ENCODE results near the gene CDK4.

CDK4 gene

DNA sequence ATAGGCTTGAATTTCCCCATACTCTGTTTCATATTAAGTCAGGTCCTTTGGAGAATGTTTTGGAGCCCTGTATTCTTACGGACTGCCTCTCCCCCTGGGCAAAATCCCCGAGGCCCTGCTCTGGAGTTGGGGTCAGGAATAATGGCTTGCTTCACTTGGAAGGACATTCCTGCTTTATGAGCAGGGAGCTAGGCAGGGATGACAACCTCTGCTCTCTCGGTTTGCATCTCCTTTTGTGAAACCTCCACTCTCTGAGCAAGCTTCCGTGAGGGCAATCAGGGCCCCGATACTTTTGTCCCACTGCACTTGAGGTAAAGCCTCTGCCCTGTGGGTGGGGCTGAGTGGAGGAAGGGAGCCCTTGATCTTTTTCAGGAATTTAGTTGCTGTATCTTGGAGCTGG lies 38.9 kb downstream of the CDK4 start:
- Histone ChIP-seq H3K56ac (ENCODE audit: low read length) (no peak overlapping the region), H3K36me3 (ENCODE audit: control insufficient read depth, insufficient read depth, low read length) (peaks cover 3% of the 10 kb centered on the region), H3K23ac (ENCODE audit: low read length) (no peak overlapping the region), H2BK15ac (replicated peaks; ENCODE audit: low read depth) (no peak overlapping the region), H3K4me3 (ENCODE audit: low read length) (no peak overlapping the region), H3K27ac (ENCODE audit: low read depth, low read length) (no peak overlapping the region), H3K9ac (ENCODE audit: low read length) (no peak overlapping the region), H3K18ac (ENCODE audit: low read length) (no peak overlapping the region), H3K4me2 (ENCODE audit: low read length) (no peak overlapping the region), H3K79me1 (ENCODE audit: low read length) (no peaks in the 10 kb centered on the region), H4K8ac (ENCODE audit: low read depth, low read length) (no peak overlapping the region), H3K79me2 (ENCODE audit: control insufficient read depth, insufficient read depth, low read length) (no peaks in the 10 kb centered on the region), H2BK120ac (ENCODE audit: low read depth, low read length) (no peak overlapping the region), H3K27me3 (ENCODE audit: insufficient read depth, low read length, poor library complexity) (no peaks in the 10 kb centered on the region), H2BK5ac (ENCODE audit: low read length) (no peak overlapping the region), H3K4ac (ENCODE audit: low read depth, low read length) (no peak overlapping the region), H4K5ac (ENCODE audit: low read length) (no peak overlapping the region), H3K4me1 (ENCODE audit: control insufficient read depth, low read depth, low read length) (no peaks in the 10 kb centered on the region), H2AK5ac (ENCODE audit: low read length) (no peak overlapping the region)
- DNase-seq = no peak
- WGBS (ENCODE audit: extremely low coverage, insufficient coverage, low lambda C conversion rate) = no CpG with 5 or more reads among the region's 5 CpGs

DNA sequence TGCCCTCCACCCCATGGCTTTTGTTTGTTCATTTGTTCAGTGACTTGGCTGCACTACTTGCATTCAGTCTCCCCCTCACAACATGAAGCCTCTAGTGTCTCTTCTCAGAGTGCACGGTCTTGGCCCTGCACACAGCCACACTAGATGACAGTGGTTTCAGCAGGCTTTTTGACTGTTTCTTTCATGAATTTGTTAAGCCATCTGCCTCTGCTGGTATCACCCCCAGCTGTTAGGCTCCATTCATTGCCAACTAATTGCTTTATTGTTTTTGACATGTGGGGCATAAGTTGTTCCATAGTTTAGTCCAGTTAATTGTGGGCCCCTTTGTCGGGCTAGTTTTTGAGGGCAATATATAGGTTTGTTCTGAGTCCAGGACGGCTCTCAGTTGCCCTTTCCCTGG lies 39.4 kb downstream of the CDK4 start:
- Histone ChIP-seq H3K79me1 (ENCODE audit: low read length) (no peaks in the 10 kb centered on the region), H3K9ac (ENCODE audit: low read length) (no peak overlapping the region), H3K27ac (ENCODE audit: low read depth, low read length) (no peak overlapping the region), H2BK15ac (replicated peaks; ENCODE audit: low read depth) (no peak overlapping the region), H3K56ac (ENCODE audit: low read length) (no peak overlapping the region), H2BK5ac (ENCODE audit: low read length) (no peak overlapping the region), H3K36me3 (ENCODE audit: control insufficient read depth, insufficient read depth, low read length) (peaks cover 2% of the 10 kb centered on the region), H3K23ac (ENCODE audit: low read length) (no peak overlapping the region), H3K27me3 (ENCODE audit: insufficient read depth, low read length, poor library complexity) (no peaks in the 10 kb centered on the region), H3K4me3 (ENCODE audit: low read length) (no peak overlapping the region), H3K4ac (ENCODE audit: low read depth, low read length) (no peak overlapping the region), H3K4me1 (ENCODE audit: control insufficient read depth, low read depth, low read length) (no peaks in the 10 kb centered on the region), H2BK120ac (ENCODE audit: low read depth, low read length) (no peak overlapping the region), H3K18ac (ENCODE audit: low read length) (no peak overlapping the region), H4K5ac (ENCODE audit: low read length) (no peak overlapping the region), H3K79me2 (ENCODE audit: control insufficient read depth, insufficient read depth, low read length) (no peaks in the 10 kb centered on the region), H4K8ac (ENCODE audit: low read depth, low read length) (no peak overlapping the region), H3K4me2 (ENCODE audit: low read length) (no peak overlapping the region), H2AK5ac (ENCODE audit: low read length) (no peak overlapping the region)
- WGBS (ENCODE audit: extremely low coverage, insufficient coverage, low lambda C conversion rate) = no CpG with 5 or more reads among the region's 3 CpGs
- no peak for DNase-seq

GRCh38 chr12:57708296-57708695 lies 43.8 kb downstream of the CDK4 start:
- Histone ChIP-seq H4K8ac (ENCODE audit: low read depth, low read length) (no peak overlapping the region), H3K36me3 (ENCODE audit: control insufficient read depth, insufficient read depth, low read length) (no peaks in the 10 kb centered on the region), H3K27ac (ENCODE audit: low read depth, low read length) (no peak overlapping the region), H3K18ac (ENCODE audit: low read length) (no peak overlapping the region), H4K5ac (ENCODE audit: low read length) (no peak overlapping the region), H3K4me2 (ENCODE audit: low read length) (no peak overlapping the region), H2BK120ac (ENCODE audit: low read depth, low read length) (no peak overlapping the region), H3K9ac (ENCODE audit: low read length) (no peak overlapping the region), H3K79me2 (ENCODE audit: control insufficient read depth, insufficient read depth, low read length) (no peaks in the 10 kb centered on the region), H3K56ac (ENCODE audit: low read length) (no peak overlapping the region), H3K4ac (ENCODE audit: low read depth, low read length) (no peak overlapping the region), H3K4me3 (ENCODE audit: low read length) (no peak overlapping the region), H2BK15ac (replicated peaks; ENCODE audit: low read depth) (no peak overlapping the region), H3K79me1 (ENCODE audit: low read length) (no peaks in the 10 kb centered on the region), H3K27me3 (ENCODE audit: insufficient read depth, low read length, poor library complexity) (no peaks in the 10 kb centered on the region), H2AK5ac (ENCODE audit: low read length) (no peak overlapping the region), H3K23ac (ENCODE audit: low read length) (no peak overlapping the region), H2BK5ac (ENCODE audit: low read length) (no peak overlapping the region), H3K4me1 (ENCODE audit: control insufficient read depth, low read depth, low read length) (no peaks in the 10 kb centered on the region)
- DNase-seq = no peak
- WGBS (ENCODE audit: extremely low coverage, insufficient coverage, low lambda C conversion rate) = no CpG with 5 or more reads among the region's 2 CpGs

DNA sequence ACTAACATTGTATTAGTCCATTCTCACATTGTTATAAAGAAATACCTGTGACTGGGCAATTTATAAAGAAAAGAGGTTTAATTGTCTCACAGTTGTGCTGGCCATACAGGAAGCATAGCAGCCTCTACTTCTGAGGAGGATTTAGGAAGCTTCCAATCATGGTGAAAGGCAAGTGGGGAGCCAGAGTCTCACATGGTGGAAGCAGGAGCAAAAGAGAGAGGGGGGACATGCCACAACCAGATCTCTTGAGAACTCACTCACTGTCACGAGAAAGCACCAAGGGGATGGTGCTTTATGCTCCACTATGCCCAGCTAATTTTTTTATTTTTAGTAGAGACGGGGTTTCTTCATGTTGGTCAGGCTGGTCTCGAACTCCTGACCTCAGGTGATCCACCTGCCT lies 44.9 kb downstream of the CDK4 start:
- Histone ChIP-seq H3K18ac (ENCODE audit: low read length) (no peak overlapping the region), H3K4ac (ENCODE audit: low read depth, low read length) (no peak overlapping the region), H2BK15ac (replicated peaks; ENCODE audit: low read depth) (no peak overlapping the region), H4K8ac (ENCODE audit: low read depth, low read length) (no peak overlapping the region), H2AK5ac (ENCODE audit: low read length) (no peak overlapping the region), H3K36me3 (ENCODE audit: control insufficient read depth, insufficient read depth, low read length) (no peaks in the 10 kb centered on the region), H3K23ac (ENCODE audit: low read length) (no peak overlapping the region), H3K4me3 (ENCODE audit: low read length) (no peak overlapping the region), H3K27me3 (ENCODE audit: insufficient read depth, low read length, poor library complexity) (no peaks in the 10 kb centered on the region), H3K27ac (ENCODE audit: low read depth, low read length) (no peak overlapping the region), H3K79me1 (ENCODE audit: low read length) (no peaks in the 10 kb centered on the region), H4K5ac (ENCODE audit: low read length) (no peak overlapping the region), H3K4me2 (ENCODE audit: low read length) (no peak overlapping the region), H2BK120ac (ENCODE audit: low read depth, low read length) (no peak overlapping the region), H3K56ac (ENCODE audit: low read length) (no peak overlapping the region), H3K4me1 (ENCODE audit: control insufficient read depth, low read depth, low read length) (no peaks in the 10 kb centered on the region), H3K79me2 (ENCODE audit: control insufficient read depth, insufficient read depth, low read length) (no peaks in the 10 kb centered on the region), H3K9ac (ENCODE audit: low read length) (no peak overlapping the region), H2BK5ac (ENCODE audit: low read length) (no peak overlapping the region)
- no peak for DNase-seq
- no CpG with 5 or more reads among the region's 3 CpGs for WGBS (ENCODE audit: extremely low coverage, insufficient coverage, low lambda C conversion rate)

DNA sequence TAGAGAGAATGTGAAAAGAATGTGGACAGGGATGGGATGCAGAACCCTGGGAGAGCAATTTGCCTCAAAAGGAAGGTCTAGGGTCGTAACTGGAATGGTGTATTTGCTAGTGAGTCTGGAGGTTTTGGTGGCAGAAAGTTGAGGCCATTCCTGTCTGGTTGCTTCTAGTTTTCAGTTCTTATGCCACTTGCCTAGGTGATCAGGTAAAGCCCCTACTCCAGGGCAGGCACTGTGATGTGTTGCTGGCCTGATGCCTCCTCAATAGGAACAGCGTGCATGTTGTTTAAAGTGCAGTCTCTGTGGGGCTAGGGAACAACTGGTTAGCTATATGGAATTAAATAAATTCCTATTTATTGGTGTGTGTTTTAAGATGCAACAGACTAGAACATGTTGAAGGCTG lies 51.8 kb downstream of the CDK4 start:
- no peak overlapping the region for H3K4me3 ChIP-seq (ENCODE audit: low read length)
- no peak overlapping the region for H4K8ac ChIP-seq (ENCODE audit: low read depth, low read length)
- H2BK120ac ChIP-seq (ENCODE audit: low read depth, low read length) = no peak overlapping the region
- H3K4me1 ChIP-seq (ENCODE audit: control insufficient read depth, low read depth, low read length) = no peaks in the 10 kb centered on the region
- no peaks in the 10 kb centered on the region for H3K27me3 ChIP-seq (ENCODE audit: insufficient read depth, low read length, poor library complexity)
- no peak overlapping the region for H4K5ac ChIP-seq (ENCODE audit: low read length)
- no peaks in the 10 kb centered on the region for H3K79me2 ChIP-seq (ENCODE audit: control insufficient read depth, insufficient read depth, low read length)
- H3K4me2 ChIP-seq (ENCODE audit: low read length) = no peak overlapping the region
- H3K27ac ChIP-seq (ENCODE audit: low read depth, low read length) = no peak overlapping the region
- DNase-seq = no peak
- H3K56ac ChIP-seq (ENCODE audit: low read length) = no peak overlapping the region
- H2BK5ac ChIP-seq (ENCODE audit: low read length) = no peak overlapping the region
- no peak overlapping the region for H2AK5ac ChIP-seq (ENCODE audit: low read length)
- no peak overlapping the region for H2BK15ac ChIP-seq (replicated peaks; ENCODE audit: low read depth)
- no peak overlapping the region for H3K9ac ChIP-seq (ENCODE audit: low read length)
- no peak overlapping the region for H3K4ac ChIP-seq (ENCODE audit: low read depth, low read length)
- H3K23ac ChIP-seq (ENCODE audit: low read length) = no peak overlapping the region
- H3K79me1 ChIP-seq (ENCODE audit: low read length) = no peaks in the 10 kb centered on the region
- no CpG with 5 or more reads among the region's 2 CpGs for WGBS (ENCODE audit: extremely low coverage, insufficient coverage, low lambda C conversion rate)
- no peak overlapping the region for H3K18ac ChIP-seq (ENCODE audit: low read length)
- no peaks in the 10 kb centered on the region for H3K36me3 ChIP-seq (ENCODE audit: control insufficient read depth, insufficient read depth, low read length)

DNA sequence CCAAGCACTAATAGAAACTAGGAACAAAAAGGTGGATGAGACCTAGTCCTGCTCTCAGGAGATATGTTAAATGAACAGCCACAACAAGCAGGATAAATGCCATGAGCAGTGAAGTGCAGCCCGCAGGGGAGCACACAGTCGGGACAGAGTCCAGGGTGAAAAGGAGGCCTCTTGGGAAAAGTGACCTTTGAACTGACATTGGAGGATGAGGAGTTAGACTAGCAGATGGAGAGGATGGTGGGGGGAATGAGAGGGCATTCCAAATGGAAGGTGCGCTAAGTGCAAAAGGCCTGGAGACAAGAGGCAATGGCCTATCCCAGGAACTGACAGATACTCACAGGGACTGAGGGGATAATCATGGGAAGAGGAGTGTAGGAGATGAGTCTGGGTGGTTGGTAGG lies 53.7 kb downstream of the CDK4 start:
- Histone ChIP-seq H2BK15ac (replicated peaks; ENCODE audit: low read depth) (no peak overlapping the region), H2BK120ac (ENCODE audit: low read depth, low read length) (no peak overlapping the region), H3K4me1 (ENCODE audit: control insufficient read depth, low read depth, low read length) (peaks cover 3% of the 10 kb centered on the region), H3K4ac (ENCODE audit: low read depth, low read length) (no peak overlapping the region), H3K36me3 (ENCODE audit: control insufficient read depth, insufficient read depth, low read length) (no peaks in the 10 kb centered on the region), H2AK5ac (ENCODE audit: low read length) (no peak overlapping the region), H2BK5ac (ENCODE audit: low read length) (no peak overlapping the region), H3K56ac (ENCODE audit: low read length) (no peak overlapping the region), H4K8ac (ENCODE audit: low read depth, low read length) (no peak overlapping the region), H3K23ac (ENCODE audit: low read length) (no peak overlapping the region), H3K9ac (ENCODE audit: low read length) (no peak overlapping the region), H3K79me2 (ENCODE audit: control insufficient read depth, insufficient read depth, low read length) (no peaks in the 10 kb centered on the region), H3K79me1 (ENCODE audit: low read length) (peaks cover 1% of the 10 kb centered on the region), H4K5ac (ENCODE audit: low read length) (no peak overlapping the region), H3K27me3 (ENCODE audit: insufficient read depth, low read length, poor library complexity) (no peaks in the 10 kb centered on the region), H3K27ac (ENCODE audit: low read depth, low read length) (no peak overlapping the region), H3K18ac (ENCODE audit: low read length) (no peak overlapping the region), H3K4me2 (ENCODE audit: low read length) (no peak overlapping the region), H3K4me3 (ENCODE audit: low read length) (no peak overlapping the region)
- no peak for DNase-seq
- no CpG with 5 or more reads among the region's 3 CpGs for WGBS (ENCODE audit: extremely low coverage, insufficient coverage, low lambda C conversion rate)

Data from mesendoderm (in vitro differentiated cells).